H9 (cell line): ENCODE results near the gene ITPR1. TPM values are rescaled to one million over a fixed set of nuclear protein-coding genes. Genes with fewer than 3 reads are reported as not detected.
A peak's percentile ranks its signal among the peaks of the same experiment; 100 is the strongest.

Experiments
- DNase-seq: peaks from one replicate; pipeline ENCODE4 v3.0.0-alpha.2; 2017
- H2AFZ ChIP-seq: one replicate; pipeline ENCODE4 v1.6.1; 2013; ENCODE audit warnings: mild to moderate bottlenecking, low read length, control low read depth, moderate library complexity
- H2AK5ac ChIP-seq: 2 replicates; pipeline ENCODE4 v1.6.1; 2013; ENCODE audit warnings: low read length, control low read depth, mixed read lengths; ENCODE audit not compliant: insufficient read length
- H2BK120ac ChIP-seq: one replicate; pipeline ENCODE4 v1.6.1; 2013; ENCODE audit warnings: low read depth, mild to moderate bottlenecking, low read length, control low read depth, inconsistent platforms; ENCODE audit not compliant: poor library complexity, severe bottlenecking
- H2BK12ac ChIP-seq: 2 replicates; pipeline ENCODE4 v1.6.1; 2013; ENCODE audit warnings: low read length, control low read depth, mixed read lengths, low read depth; ENCODE audit not compliant: insufficient read length
- H2BK15ac ChIP-seq: 2 replicates; pipeline ENCODE4 v1.6.1; 2013; ENCODE audit warnings: low read depth, low read length, control low read depth
- H2BK20ac ChIP-seq: one replicate; pipeline ENCODE4 v1.6.1; 2013; ENCODE audit warnings: low read depth, mild to moderate bottlenecking, low read length, control low read depth, inconsistent platforms; ENCODE audit not compliant: poor library complexity, severe bottlenecking
- H2BK5ac ChIP-seq: 2 replicates; pipeline ENCODE4 v1.6.1; 2013; ENCODE audit warnings: low read length, control low read depth, mixed read lengths; ENCODE audit not compliant: insufficient read length
- H3K14ac ChIP-seq: 2 replicates; pipeline ENCODE4 v1.6.1; 2013; ENCODE audit warnings: low read length, control low read depth; ENCODE audit not compliant: insufficient read depth
- H3K18ac ChIP-seq: 2 replicates; pipeline ENCODE4 v1.6.1; 2013; ENCODE audit warnings: low read depth, mild to moderate bottlenecking, mixed read lengths, low read length, control low read depth; ENCODE audit not compliant: insufficient read length
- H3K23ac ChIP-seq: 2 replicates; pipeline ENCODE4 v1.6.1; 2013; ENCODE audit warnings: low read length, control low read depth, mixed read lengths, low read depth; ENCODE audit not compliant: insufficient read length
- H3K23me2 ChIP-seq: 2 replicates; pipeline ENCODE4 v1.6.1; 2013; ENCODE audit warnings: low read depth, mild to moderate bottlenecking, mixed read lengths, low read length, control low read depth; ENCODE audit not compliant: insufficient read length, poor library complexity, severe bottlenecking
- H3K27ac ChIP-seq: 2 replicates; pipeline ENCODE4 v1.5.1; 2013; ENCODE audit warnings: low read length, control low read depth, mixed read lengths, low read depth; ENCODE audit not compliant: insufficient read length
- H3K27me3 ChIP-seq: 2 replicates; pipeline ENCODE4 v1.6.1; 2013; ENCODE audit warnings: low read length, control low read depth, inconsistent platforms; ENCODE audit not compliant: insufficient read depth
- H3K4ac ChIP-seq: 2 replicates; pipeline ENCODE4 v1.6.1; 2013; ENCODE audit warnings: low read depth, mild to moderate bottlenecking, control low read depth, inconsistent platforms, low read length, moderate library complexity
- H3K4me1 ChIP-seq: 2 replicates; pipeline ENCODE4 v1.6.1; 2013; ENCODE audit warnings: low read length, control low read depth, inconsistent platforms; ENCODE audit not compliant: insufficient read depth
- H3K4me2 ChIP-seq: 2 replicates; pipeline ENCODE4 v1.6.1; 2013; ENCODE audit warnings: low read length, control low read depth, mixed read lengths; ENCODE audit not compliant: insufficient read length, insufficient read depth
- H3K56ac ChIP-seq: 2 replicates; pipeline ENCODE4 v1.6.1; 2013; ENCODE audit warnings: low read depth, mild to moderate bottlenecking, mixed read lengths, low read length, control low read depth; ENCODE audit not compliant: insufficient read length
- H3K79me1 ChIP-seq: 2 replicates; pipeline ENCODE4 v1.6.1; 2013; ENCODE audit warnings: low read depth, mild to moderate bottlenecking, moderate library complexity, low read length, control low read depth, inconsistent platforms; ENCODE audit not compliant: insufficient read depth, poor library complexity, severe bottlenecking
- H3K79me2 ChIP-seq: 2 replicates; pipeline ENCODE4 v1.6.1; 2013; ENCODE audit warnings: low read length, control low read depth, inconsistent platforms; ENCODE audit not compliant: insufficient read depth
- H3K9ac ChIP-seq: 2 replicates; pipeline ENCODE4 v1.6.1; 2013; ENCODE audit warnings: low read length, control low read depth, mixed read lengths; ENCODE audit not compliant: insufficient read length; ENCODE audit errors: extremely low read depth
- H3K9me3 ChIP-seq: one replicate; pipeline ENCODE4 v1.6.1; 2013; ENCODE audit warnings: low read depth, low read length, inconsistent platforms; ENCODE audit not compliant: control insufficient read depth
- H3T11ph ChIP-seq: one replicate; pipeline ENCODE4 v1.6.1; 2013; ENCODE audit warnings: mild to moderate bottlenecking, low read length, control low read depth, inconsistent platforms
- H4K20me1 ChIP-seq: one replicate; pipeline ENCODE4 v1.6.1; 2013; ENCODE audit not compliant: control insufficient read depth, insufficient read length, insufficient read depth
- H4K5ac ChIP-seq: 2 replicates; pipeline ENCODE4 v1.6.1; 2013; ENCODE audit warnings: low read depth, mild to moderate bottlenecking, mixed read lengths, low read length, control low read depth; ENCODE audit not compliant: insufficient read length
- H4K8ac ChIP-seq: replicated peaks from 2 replicates; pipeline ENCODE4 v1.6.1; 2013; ENCODE audit warnings: low read length, control low read depth, mixed read lengths, low read depth; ENCODE audit not compliant: insufficient read length
- H4K91ac ChIP-seq: 2 replicates; pipeline ENCODE4 v1.6.1; 2013; ENCODE audit warnings: low read depth, mild to moderate bottlenecking, moderate library complexity, mixed read lengths, low read length, control low read depth; ENCODE audit not compliant: insufficient read length
- H3K27ac Mint-ChIP-seq, 3 experiments: 2 replicates in 2 of 3; 3 replicates in 1 of 3; pipeline ENCODE4 v1.8.0; 2020 to 2021; ENCODE audit warnings: mixed read lengths in 3 of 3, mild to moderate bottlenecking in 1 of 3, moderate library complexity in 1 of 3
- H3K27me3 Mint-ChIP-seq: 2 replicates; pipeline ENCODE4 v1.8.0; 2021; ENCODE audit warnings: low read depth, mild to moderate bottlenecking, moderate library complexity, mixed read lengths
- H3K36me3 Mint-ChIP-seq, 3 experiments: 2 replicates in 2 of 3; 3 replicates in 1 of 3; pipeline ENCODE4 v1.8.0; 2020 to 2021; ENCODE audit warnings: low read depth in 3 of 3, mixed read lengths in 3 of 3; ENCODE audit not compliant: insufficient read depth in 1 of 3
- H3K4me1 Mint-ChIP-seq, 2 experiments: 2 replicates each; pipeline ENCODE4 v1.8.0; 2020; ENCODE audit warnings: mixed read lengths in 2 of 2
- H3K4me3 Mint-ChIP-seq, 2 experiments: 2 replicates in 1 of 2; 3 replicates in 1 of 2; pipeline ENCODE4 v1.8.0; 2020 to 2021; ENCODE audit warnings: mild to moderate bottlenecking in 2 of 2, mixed read lengths in 2 of 2, moderate library complexity in 1 of 2
- H3K9me3 Mint-ChIP-seq, 2 experiments: 2 replicates in 1 of 2; 3 replicates in 1 of 2; pipeline ENCODE4 v1.8.0; 2020; ENCODE audit warnings: mild to moderate bottlenecking in 2 of 2, mixed read lengths in 2 of 2, moderate library complexity in 1 of 2
- WGBS: extraction: QIAGEN DNeasy Blood & Tissue Kit; methylation state at CpG from one replicate; pipeline ENCODE4 v1.1.7; 2013; ENCODE audit warnings: missing lambda C conversion rate, low lambda C conversion rate, mixed read lengths; ENCODE audit not compliant: insufficient read length; ENCODE audit errors: extremely low coverage; 5-methylcytosine and 5-hydroxymethylcytosine counted together
- total RNA-seq: library from RNA; stranded (reverse); gene quantifications from 2 replicates; pipeline ENCODE4 v1.2.1, GENCODE V29; 2021
- TF ChIP-seq, protein P1 (sequence below): fragments of 200-600 bp; sonication (generic); conservative IDR thresholded peaks from 3 replicates; pipeline ENCODE4 v1.8.0; 2021; ENCODE audit warnings: antibody characterized with exemption, mild to moderate bottlenecking

Gene ITPR1
- total RNA-seq, 1 experiment from 2014 or later = 4.2 TPM

DNA sequence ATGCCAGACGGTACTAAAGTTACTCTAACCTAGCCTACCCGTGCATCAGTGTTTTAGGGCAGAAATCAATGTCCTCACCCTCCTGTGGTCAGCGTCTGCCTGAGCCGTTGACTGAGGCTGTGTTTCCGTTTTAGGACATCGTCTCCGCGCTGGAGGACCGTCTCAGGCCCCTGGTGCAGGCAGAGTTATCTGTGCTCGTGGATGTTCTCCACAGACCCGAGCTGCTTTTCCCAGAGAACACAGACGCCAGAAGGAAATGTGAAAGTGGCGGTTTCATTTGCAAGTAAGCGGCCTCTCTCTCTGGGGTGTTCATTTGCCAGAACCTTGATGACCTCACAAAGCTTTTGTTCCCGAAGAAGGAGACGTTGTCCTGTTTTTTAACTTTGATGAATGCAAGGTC, 217.0 kb downstream of the ITPR1 start:
- no peak overlapping the region for H3K27ac ChIP-seq
- no peak overlapping the region for H3K23ac ChIP-seq
- H2BK15ac ChIP-seq = no peak overlapping the region
- no peaks in the 10 kb centered on the region for H3K79me2 ChIP-seq
- H3K14ac ChIP-seq = no peak overlapping the region
- H2AFZ ChIP-seq = no peak overlapping the region
- no CpG with 5 or more reads among the region's 16 CpGs for WGBS
- Mint-ChIP-seq H3K36me3 (peaks cover 0 to 7% (median 0%) of the 10 kb centered on the region in 3 experiments; a peak in 2 of 7 replicates), H3K4me1 (peaks cover 27 to 36% of the 10 kb centered on the region in 2 experiments), H3K27me3 (no peaks in the 10 kb centered on the region), H3K4me3 (no peak overlapping the region), H3K9me3 (no peaks in the 10 kb centered on the region), H3K27ac (0 out of 7 replicates have a peak overlapping the region, but pooled peaks of 1 of the 3 experiments have one; percentile 17)
- no peak for DNase-seq
- H2BK20ac ChIP-seq = no peak overlapping the region
- no peak overlapping the region for H3K4me2 ChIP-seq
- no peak overlapping the region for H3T11ph ChIP-seq
- peaks cover 10% of the 10 kb centered on the region for H3K4me1 ChIP-seq
- no peak overlapping the region for H4K5ac ChIP-seq
- H2AK5ac ChIP-seq = no peak overlapping the region
- no peak overlapping the region for H2BK5ac ChIP-seq
- H4K20me1 ChIP-seq = no peaks in the 10 kb centered on the region
- H3K79me1 ChIP-seq = no peaks in the 10 kb centered on the region
- no peak overlapping the region for H3K56ac ChIP-seq
- H3K18ac ChIP-seq = no peak overlapping the region
- TF ChIP-seq, protein P1, sequence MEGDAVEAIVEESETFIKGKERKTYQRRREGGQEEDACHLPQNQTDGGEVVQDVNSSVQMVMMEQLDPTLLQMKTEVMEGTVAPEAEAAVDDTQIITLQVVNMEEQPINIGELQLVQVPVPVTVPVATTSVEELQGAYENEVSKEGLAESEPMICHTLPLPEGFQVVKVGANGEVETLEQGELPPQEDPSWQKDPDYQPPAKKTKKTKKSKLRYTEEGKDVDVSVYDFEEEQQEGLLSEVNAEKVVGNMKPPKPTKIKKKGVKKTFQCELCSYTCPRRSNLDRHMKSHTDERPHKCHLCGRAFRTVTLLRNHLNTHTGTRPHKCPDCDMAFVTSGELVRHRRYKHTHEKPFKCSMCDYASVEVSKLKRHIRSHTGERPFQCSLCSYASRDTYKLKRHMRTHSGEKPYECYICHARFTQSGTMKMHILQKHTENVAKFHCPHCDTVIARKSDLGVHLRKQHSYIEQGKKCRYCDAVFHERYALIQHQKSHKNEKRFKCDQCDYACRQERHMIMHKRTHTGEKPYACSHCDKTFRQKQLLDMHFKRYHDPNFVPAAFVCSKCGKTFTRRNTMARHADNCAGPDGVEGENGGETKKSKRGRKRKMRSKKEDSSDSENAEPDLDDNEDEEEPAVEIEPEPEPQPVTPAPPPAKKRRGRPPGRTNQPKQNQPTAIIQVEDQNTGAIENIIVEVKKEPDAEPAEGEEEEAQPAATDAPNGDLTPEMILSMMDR = no peak
- no peak overlapping the region for H3K4ac ChIP-seq
- H4K91ac ChIP-seq = no peak overlapping the region
- H3K23me2 ChIP-seq = no peaks in the 10 kb centered on the region
- no peak overlapping the region for H2BK12ac ChIP-seq
- no peak overlapping the region for H4K8ac ChIP-seq
- H3K27me3 ChIP-seq = no peaks in the 10 kb centered on the region
- H3K9ac ChIP-seq = no peak overlapping the region
- no peak overlapping the region for H2BK120ac ChIP-seq
- H3K9me3 ChIP-seq = no peaks in the 10 kb centered on the region
